GM21529 (cell line): ENCODE measurements around the gene SPAG7.
"Not testable (repeated sequence)": the region's sequence is repeated elsewhere in the genome, so short reads cannot be mapped to it uniquely, and the experiment has no call there.

Experiments
- ATAC-seq: cut with Tn5 transposase; IDR thresholded peaks from one replicate; pipeline ENCODE4 v1.9.1; 2021; ENCODE audit not compliant: unreplicated experiment

Gene SPAG7

DNA sequence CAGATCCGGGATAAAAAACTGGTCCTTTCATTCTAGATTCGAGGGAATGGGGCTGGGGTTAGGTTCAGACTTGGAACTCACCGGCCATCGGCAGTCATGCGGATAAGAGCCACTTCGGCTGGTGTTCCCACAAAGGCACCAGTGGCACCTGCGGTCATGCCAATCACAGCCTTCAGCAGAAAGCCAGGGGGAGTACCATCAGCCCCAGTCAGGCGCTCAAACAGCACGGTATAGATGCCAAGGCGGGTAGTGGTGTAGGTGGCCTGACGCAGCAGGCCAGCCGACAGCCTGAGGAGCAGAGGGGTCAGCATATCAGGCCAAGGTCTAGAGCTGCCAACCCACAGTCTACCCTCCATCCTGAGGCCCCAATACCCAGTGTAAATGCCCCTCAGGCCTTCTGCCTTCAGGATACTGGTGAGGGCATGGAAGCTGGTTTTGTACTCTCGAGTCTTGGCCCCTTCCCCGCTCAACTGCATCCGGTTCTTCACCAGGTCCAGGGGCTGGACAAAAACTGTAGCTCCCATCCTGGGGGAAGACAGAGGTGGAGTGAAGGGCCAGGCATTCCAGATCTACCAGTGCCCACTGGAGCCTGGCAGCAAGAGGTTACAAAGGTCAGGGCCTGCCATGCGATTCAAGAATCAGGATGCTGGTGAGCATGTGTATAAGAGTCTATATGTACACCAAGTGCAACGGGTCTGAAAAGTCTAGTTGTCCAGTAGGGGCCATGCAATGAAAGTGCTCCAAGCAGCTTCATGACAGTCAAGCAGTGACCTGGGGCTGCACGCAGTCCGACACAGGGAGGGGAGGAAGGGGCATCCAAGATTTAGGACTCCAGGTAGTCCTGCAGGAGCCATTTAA lies 28.7 kb downstream of the SPAG7 start:
- no peak for ATAC-seq

DNA sequence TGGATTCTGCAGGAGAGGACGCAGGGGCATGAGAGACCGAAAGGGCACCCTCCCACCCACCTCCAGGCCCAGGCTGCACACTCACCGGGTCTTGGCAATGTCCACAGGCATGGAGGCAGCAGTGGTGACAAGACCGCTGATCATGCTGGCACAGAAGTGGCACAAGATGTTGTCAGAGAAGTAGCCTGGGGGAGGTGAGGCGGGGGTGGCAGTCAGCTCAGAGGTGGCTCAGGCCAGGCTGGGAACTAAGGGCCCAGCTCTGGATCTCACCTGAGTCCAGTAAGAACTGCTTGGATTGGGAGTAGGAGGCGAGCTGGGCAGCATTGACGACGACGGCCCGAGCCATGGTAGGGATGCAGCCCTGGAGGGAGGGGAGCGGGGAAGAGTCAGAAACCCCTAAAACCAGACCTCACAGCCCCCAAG lies 29.5 kb downstream of the SPAG7 start:
- no peak for ATAC-seq

DNA sequence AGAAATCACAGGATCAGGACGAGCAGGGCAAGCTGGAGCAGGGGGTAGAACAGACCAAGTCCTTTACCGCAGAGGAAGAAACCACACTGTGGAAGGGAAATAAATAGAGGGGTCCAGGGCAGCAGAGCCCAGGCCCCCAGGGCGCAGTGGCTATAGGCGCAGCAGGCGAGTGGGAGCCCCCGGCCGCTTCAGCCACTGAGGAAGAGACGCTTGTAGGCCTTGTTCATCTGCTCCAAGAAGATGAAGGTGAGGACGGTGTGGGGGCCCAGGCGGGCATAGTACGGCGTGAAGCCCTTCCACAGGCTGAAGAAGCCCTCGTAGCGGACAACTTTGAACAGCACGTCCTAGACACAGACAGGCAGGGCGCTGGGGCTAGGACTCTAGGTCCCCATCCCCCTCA lies 30.1 kb downstream of the SPAG7 start:
- no peak for ATAC-seq

DNA sequence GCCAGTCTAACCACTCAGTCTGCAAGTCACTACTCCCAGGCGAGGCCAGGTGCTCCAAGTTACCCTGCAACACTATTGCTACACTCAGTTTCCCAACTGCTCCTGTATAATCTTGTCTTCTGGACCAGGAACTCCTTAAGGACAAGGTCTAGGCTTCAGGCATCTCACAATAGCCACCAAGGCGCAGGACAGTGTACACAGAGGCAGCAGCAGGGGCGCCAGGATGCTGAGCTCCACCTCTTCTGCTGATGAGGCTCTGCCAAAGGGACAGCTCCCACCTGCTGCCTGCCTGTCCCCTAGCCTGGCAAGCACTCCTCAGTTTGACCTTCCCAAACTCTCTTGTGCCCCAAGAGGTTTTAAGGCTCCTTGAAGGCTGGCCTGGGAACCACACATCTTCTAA lies 31.2 kb downstream of the SPAG7 start:
- ATAC-seq, result no peak

DNA sequence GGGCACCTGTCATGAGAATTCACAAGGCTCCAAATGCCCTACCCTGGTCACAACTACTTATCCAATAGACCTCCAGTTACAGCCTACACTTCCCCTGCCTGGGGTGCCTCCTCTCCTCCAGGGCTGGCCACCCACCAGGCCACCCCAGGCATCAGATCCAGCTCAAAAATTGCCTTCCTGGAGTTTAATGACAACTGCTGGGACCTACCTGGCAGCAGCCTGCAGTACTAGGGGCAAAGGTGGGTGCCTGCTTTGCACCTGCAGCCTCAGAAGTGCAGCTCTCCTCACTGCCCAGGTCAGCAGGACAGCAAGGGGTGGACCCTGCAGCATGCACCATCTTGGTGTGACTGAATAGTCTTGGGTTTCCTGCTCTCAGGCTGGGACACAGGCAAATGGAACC lies 32.0 kb downstream of the SPAG7 start:
- ATAC-seq, result no peak

DNA sequence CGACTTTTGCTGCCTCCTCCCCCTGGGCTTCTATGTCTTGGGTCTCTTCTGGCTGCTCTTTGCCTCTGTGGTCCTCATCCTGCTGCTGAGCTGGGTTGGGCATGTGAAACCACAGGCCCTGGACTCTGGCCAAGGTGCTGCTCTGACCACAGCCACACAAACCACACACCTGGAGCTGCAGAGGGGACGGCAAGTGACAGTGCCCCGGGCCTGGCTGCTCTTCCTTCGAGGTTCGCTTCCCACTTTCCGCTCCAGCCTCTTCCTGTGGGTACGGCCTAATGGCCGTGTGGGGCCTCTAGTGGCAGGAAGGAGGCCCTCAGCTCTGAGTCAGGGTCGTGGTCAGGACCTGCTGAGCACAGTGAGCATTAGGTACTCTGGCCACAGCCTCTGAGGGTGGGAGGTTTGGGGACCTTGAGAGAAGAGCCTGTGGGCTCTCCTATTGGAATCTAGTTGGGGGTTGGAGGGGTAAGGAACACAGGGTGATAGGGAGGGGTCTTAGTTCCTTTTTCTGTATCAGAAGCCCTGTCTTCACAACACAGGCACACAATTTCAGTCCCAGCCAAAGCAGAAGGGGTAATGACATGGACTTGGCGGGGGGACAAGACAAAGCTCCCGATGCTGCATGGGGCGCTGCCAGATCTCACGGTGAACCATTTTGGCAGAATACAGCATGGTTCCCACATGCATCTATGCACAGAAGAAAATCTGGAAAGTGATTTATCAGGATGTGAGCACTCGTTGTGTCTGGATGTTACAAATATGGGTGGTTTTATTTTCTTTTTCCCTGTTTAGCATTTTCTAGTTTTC lies 33.2 kb downstream of the SPAG7 start:
- no peak for ATAC-seq

DNA sequence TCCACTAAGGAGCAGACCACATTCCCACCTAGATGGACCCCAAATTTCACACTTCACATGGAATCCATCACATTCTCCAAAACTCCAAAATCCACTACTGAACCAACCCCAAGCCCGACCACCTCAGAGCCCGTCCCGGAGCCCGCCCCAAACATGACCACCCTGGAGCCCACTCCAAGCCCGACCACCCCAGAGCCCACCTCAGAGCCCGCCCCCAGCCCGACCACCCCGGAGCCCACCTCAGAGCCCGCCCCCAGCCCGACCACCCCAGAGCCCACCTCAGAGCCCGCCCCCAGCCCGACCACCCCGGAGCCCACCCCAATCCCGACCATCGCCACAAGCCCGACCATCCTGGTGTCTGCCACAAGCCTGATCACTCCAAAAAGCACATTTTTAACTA lies 34.0 kb downstream of the SPAG7 start:
- no peak for ATAC-seq

DNA sequence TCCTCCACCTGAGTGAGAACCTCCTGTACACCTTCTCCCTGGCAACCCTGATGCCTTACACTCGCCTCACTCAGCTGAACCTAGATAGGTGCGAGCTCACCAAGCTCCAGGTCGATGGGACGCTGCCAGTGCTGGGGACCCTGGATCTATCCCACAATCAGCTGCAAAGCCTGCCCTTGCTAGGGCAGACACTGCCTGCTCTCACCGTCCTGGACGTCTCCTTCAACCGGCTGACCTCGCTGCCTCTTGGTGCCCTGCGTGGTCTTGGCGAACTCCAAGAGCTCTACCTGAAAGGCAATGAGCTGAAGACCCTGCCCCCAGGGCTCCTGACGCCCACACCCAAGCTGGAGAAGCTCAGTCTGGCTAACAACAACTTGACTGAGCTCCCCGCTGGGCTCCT lies 34.9 kb downstream of the SPAG7 start:
- no peak for ATAC-seq

DNA sequence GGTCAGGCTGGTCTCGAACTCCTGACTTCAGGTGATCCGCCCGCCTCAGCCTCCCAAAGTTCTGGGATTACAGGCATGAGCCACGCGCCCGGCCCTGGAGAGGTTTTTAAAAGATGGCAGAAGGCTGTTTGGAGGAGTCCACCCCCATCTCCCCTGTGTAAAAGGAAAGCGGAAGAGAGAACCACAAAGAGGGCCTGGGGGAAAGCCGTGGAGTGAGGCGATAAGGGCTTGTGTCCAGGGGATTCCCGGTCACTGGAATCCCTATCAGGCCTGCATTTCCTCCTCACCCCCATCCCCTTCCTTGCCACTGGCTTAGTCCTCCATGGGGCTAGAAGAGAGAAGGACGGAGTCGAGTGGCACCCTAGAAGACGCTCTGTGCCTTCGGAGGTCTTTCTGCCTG lies 35.7 kb downstream of the SPAG7 start, which contains the start of gene GP1BA:
Gene GP1BA, plus strand, starts transcription at position 315 of the 400 bp plus-strand sequence. CDS start 328 bp downstream, outside the sequence.
- no peak for ATAC-seq

DNA sequence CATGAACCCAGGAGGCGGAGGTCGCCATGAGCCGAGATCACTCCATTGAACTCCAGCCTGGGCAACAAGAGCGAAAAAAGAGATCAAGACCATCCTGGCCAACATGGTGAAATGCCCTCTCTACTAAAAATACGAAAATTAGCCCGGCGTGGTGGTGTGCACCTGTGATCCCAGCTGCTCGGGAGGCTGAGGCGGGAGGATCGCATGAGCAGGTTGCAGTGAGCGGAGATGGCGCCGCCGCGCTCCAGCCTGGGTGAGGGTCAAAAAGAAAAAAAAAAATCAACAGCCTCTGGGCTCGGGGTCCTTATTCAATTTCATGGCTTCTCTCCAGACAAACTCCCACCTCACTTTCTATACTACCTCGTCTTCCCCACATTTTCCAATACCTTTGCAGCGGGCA lies 38.7 kb downstream of the SPAG7 start:
- no peak for ATAC-seq

DNA sequence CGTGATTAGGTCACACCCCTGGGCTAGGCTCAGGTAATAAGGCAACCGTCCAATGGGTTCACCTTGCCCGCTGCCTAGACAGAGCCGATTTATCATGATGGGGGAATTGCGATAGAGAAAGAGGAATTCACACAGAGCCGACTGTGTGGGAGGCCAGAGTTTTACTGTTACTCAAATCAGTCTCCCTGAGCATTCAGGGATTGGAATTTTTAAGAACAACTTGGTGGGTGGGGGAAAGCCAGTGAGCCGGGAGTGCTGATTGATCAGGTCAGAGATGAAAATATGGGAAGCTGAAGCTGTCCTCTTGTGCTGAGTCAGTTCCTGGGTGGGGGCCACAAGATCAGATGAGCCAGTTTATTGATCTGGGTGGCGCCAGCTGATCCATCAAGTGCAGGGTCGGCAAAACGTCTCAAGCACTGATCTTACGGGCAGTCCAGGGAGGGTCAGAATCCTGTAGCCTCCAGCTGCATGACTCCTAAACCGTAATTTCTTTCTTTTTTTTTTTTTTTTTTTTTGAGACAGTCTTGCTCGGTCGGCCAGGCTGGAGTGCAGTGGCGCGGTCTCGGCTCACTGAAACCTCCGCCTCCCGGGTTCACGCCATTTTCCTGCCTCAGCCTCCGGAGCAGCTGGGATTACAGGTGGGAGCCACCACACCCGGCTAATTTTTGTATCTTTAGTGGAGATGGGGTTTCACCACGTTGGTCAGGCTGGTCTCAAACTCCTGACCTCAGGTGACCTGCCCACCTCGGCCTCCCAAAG lies 40.9 kb downstream of the SPAG7 start:
- not testable (repeated sequence) for ATAC-seq

DNA sequence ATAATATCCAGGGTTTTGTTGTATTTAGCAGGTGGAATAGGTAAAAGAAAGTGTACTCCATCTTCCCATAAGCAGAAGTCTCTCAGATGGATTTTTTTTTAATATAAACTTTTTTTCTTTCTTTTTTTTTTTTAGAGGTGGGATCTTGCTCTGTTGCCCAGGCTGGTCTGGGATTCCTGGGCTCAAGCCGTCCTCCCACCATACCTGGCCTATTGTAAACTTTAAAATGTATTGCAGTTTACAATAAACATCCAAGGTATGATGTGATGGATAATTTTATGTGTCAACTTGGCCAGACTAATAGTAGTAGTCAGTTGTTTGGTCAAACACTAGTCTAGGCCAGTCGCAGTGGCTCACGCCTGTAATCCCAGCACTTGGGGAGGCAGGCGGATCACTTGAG lies 46.3 kb downstream of the SPAG7 start:
- no peak for ATAC-seq

DNA sequence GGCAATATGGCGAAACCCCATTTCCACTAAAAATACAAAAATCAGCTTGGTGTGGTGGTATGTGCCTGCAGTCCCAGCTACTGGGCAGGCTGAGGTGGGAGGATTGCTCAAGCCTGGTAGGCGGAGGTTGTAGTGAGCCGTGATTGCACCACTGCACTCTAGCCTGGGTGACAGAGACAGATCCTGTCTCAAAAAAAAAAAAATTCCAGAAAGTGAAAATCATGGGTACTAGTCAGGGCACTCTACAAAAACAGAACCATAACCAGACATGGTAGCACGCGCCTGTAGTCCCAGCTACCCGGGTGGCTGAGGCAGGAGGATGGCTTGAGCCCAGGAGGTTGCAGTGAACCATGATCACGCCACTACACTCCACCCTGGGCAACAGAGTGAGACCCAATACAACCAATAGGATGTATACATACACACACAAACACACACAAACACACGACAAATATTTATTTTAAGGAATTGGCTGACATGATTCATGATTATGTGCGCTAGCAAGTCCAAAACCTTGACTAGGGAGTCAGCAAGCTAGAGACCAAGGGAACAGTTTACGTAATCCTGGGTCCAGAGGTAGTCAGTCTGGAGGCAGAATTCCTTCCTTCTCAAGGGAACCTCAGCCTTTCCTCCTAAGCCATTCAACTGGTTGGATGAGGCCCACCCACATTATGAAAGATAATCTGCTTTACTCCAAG lies 47.1 kb downstream of the SPAG7 start:
- ATAC-seq, result no peak

DNA sequence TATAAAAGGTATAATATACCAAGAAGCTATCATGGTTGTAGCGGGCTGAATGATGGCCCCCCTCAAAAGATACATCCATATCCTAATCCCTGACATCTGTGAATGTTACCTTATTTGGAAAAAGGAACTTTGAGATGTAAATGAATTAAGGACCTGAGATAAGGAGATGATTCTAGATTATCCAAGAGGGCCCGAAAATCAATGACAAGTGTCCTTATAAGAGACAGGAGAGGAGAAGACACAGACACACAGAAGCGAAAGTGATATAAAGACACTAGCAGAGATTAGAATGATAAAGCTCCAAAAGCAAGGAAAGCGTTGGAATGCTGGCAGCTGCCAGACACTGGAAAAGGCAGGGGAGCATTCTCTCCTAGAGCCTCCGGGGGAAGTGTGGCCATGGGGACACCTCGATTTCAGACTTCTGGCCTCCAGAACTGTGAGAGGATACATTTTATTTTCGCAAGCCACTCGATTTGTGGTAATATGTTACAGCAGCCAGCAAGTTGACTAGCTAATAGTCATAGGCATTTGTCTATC lies 48.0 kb downstream of the SPAG7 start:
- ATAC-seq, result no peak

DNA sequence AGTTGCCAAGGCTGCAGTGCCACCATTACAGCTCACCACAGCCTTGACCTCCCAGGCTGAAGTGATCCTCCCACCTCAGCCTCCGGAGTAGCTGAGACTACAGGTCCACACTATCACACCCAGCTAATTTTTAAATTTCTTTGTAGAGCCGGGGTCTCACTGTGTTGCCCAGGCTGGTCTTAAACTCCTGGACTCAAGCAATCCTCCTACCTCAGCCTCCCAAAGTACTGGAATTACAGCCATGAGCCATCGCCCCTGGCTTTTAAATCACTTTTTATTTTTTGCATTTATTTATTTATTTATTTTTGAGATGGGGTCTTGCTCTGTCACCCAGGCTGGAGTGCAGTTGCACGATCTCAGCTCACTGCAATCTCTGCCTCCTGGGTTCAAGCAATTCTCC lies 53.1 kb downstream of the SPAG7 start:
- not testable (repeated sequence) for ATAC-seq

DNA sequence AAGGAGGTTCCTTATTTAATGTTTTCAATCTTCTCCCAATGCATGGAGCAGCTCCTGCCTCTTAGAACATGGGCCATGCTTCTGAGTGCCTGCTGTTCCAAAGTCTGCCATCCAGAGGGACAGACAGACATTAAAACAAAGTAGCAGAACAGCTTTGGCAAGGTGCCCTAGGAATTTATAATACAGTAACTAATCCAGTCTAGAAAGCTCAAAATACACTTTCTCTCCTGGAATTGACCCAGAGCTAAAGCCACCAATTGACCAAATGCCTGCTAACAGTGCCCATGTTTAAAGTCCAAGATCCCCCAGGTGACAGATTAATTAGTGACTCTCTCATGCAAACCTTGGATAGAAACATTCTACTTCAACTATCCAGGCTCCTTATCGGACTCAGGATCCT lies 53.6 kb downstream of the SPAG7 start:
- ATAC-seq, result no peak
